ENCODE data around the gene CNBP. TPM values are rescaled to one million over a fixed set of nuclear protein-coding genes. Genes with fewer than 3 reads are reported as not detected.

The CNBP gene
- total and polyA plus RNA-seq, 2 of the 13 experiments (the other 11 are each of a cell fraction or from before 2014, with no cell fraction given) = 282 to 354 TPM

- no peak overlapping the region for H3K4me2 ChIP-seq (ENCODE audit: low read depth, low read length)
- CTCF ChIA-PET (ENCODE audit: low intra/inter-chr PET ratio, low total read pairs) = interaction anchor here (1.8 kb wide), 1 partner anchor 72 kb away, joined by 4 read pairs; no protein-coding TSS in a partner anchor
- H3K9me3 ChIP-seq (ENCODE audit: low read length) = no peaks in the 10 kb centered on the region
- H3K4me1 ChIP-seq (ENCODE audit: insufficient read depth, low read length) = peaks cover 52% of the 10 kb centered on the region
- no peak overlapping the region for H3K27ac ChIP-seq (ENCODE audit: extremely low read length, insufficient read depth, low read length)
- no peak for ATAC-seq
- 41% methylated on average over 4 of the region's 4 CpGs for WGBS (ENCODE audit: low lambda C conversion rate)
- H3K4me3 ChIP-seq (replicated peaks in 1 of 3; ENCODE audit: insufficient read depth in 1 of 3, low read depth in 2 of 3, low read length in 3 of 3) = no peak overlapping the region
- no peak for DNase-seq (ENCODE audit: low spot score)
- no peak for FAIRE-seq
- H3K36me3 ChIP-seq (replicated peaks in 1 of 2; ENCODE audit: control insufficient read depth in 1 of 2, insufficient read depth in 2 of 2, low read length in 2 of 2) = peaks cover 9 to 61% of the 10 kb centered on the region in 2 experiments
- BruUV-seq (replicated peaks) = no TSS peak
- peaks cover 78% of the 10 kb centered on the region for H3K79me2 ChIP-seq (ENCODE audit: insufficient read depth, low read length)
- intact Hi-C loops (cut with micrococcal nuclease; ENCODE audit: unreplicated experiment) (no loop called here), in situ Hi-C loops (cut with HindIII; ENCODE audit: extremely low pct_ligation_motif_present, low pct_unique_long_range_greater_than_20kb) (no loop called here)
- H3K27me3 ChIP-seq (ENCODE audit: control insufficient read depth in 1 of 2, insufficient read depth in 2 of 2, low read length in 2 of 2) = no peaks in the 10 kb centered on the region
- TF ChIP-seq HNF1A (IDR thresholded peaks at IDR 0.05; ENCODE audit: low read depth) (peak; percentile 47; the same call in 1 of the 2 replicates), HNF1A (CRISPR knock-in tag; IDR thresholded peaks at IDR 0.05; ENCODE audit: borderline replicate concordance) (no peak), ZNF589 (CRISPR knock-in tag; conservative IDR thresholded peaks at IDR 0.05) (no peak)
- no peak overlapping the region for H3K9ac ChIP-seq (ENCODE audit: insufficient read depth, low read depth, low read length)
- POLR2A ChIA-PET = no interaction called here
- peaks cover 73% of the 10 kb centered on the region for H4K20me1 ChIP-seq (ENCODE audit: insufficient read depth, low read length)
- H2AFZ ChIP-seq (ENCODE audit: low read length) = no peak overlapping the region
Measured at GRCh38 chr3:129173725-129174124, 10.0 kb downstream of the CNBP start.

GRCh38 chr3:129173206-129173605 lies 10.5 kb downstream of the CNBP start:
- CTCF ChIA-PET (ENCODE audit: low intra/inter-chr PET ratio, low total read pairs) = interaction anchor here (1.8 kb wide), 1 partner anchor 72 kb away, joined by 4 read pairs; no protein-coding TSS in a partner anchor
- H3K79me2 ChIP-seq (ENCODE audit: insufficient read depth, low read length) = peaks cover 73% of the 10 kb centered on the region
- intact Hi-C loops (cut with micrococcal nuclease; ENCODE audit: unreplicated experiment) = no loop called here
- no peak overlapping the region for H3K9ac ChIP-seq (ENCODE audit: insufficient read depth, low read depth, low read length)
- H3K27me3 ChIP-seq (ENCODE audit: control insufficient read depth in 1 of 2, insufficient read depth in 2 of 2, low read length in 2 of 2) = no peaks in the 10 kb centered on the region
- 93% methylated on average over 2 of the region's 2 CpGs for WGBS (ENCODE audit: low lambda C conversion rate)
- DNase-seq (ENCODE audit: low spot score) (no peak), FAIRE-seq (no peak), ATAC-seq (no peak)
- in situ Hi-C loops (cut with HindIII; ENCODE audit: extremely low pct_ligation_motif_present, low pct_unique_long_range_greater_than_20kb) = no loop called here
- POLR2A ChIA-PET = interaction anchor here (1.5 kb wide), 1 partner anchor 76 kb away, joined by 3 read pairs; the partner anchor contains the start of gene COPG1
- peaks cover 67% of the 10 kb centered on the region for H4K20me1 ChIP-seq (ENCODE audit: insufficient read depth, low read length)
- H2AFZ ChIP-seq (ENCODE audit: low read length) = no peak overlapping the region
- H3K4me1 ChIP-seq (ENCODE audit: insufficient read depth, low read length) = peaks cover 47% of the 10 kb centered on the region
- TF ChIP-seq ZKSCAN8 (CRISPR knock-in tag; IDR thresholded peaks at IDR 0.05; ENCODE audit: borderline replicate concordance) (no peak), ZNF3 (CRISPR knock-in tag; IDR thresholded peaks at IDR 0.05) (no peak), ZBTB26 (CRISPR knock-in tag; IDR thresholded peaks at IDR 0.05; ENCODE audit: borderline replicate concordance) (no peak), CCAR2 (optimal IDR thresholded peaks at IDR 0.05; ENCODE audit: low read depth, low read length) (no peak)
- no peak overlapping the region for H3K4me2 ChIP-seq (ENCODE audit: low read depth, low read length)
- H3K9me3 ChIP-seq (ENCODE audit: low read length) = no peaks in the 10 kb centered on the region
- H3K36me3 ChIP-seq (replicated peaks in 1 of 2; ENCODE audit: control insufficient read depth in 1 of 2, insufficient read depth in 2 of 2, low read length in 2 of 2) = peaks cover 8 to 58% of the 10 kb centered on the region in 2 experiments
- H3K27ac ChIP-seq (ENCODE audit: extremely low read length, insufficient read depth, low read length) = no peak overlapping the region
- BruUV-seq (replicated peaks) = no TSS peak
- H3K4me3 ChIP-seq (replicated peaks in 1 of 3; ENCODE audit: insufficient read depth in 1 of 3, low read depth in 2 of 3, low read length in 3 of 3) = no peak overlapping the region

Data from HepG2 (cell line).